Stimulated activated CD4-positive, alpha-beta T cell treated with anti-CD3 and anti-CD28 coated beads, Interleukin-12 subunit alpha, Interleukin-12 subunit beta, amount 100 ng/mL, for 48 hours (primary cell): ENCODE data around the gene ZNF737.
"Not testable (repeated sequence)": the region's sequence is repeated elsewhere in the genome, so short reads cannot be mapped to it uniquely, and the experiment has no call there.

Source experiments
- DNase-seq, 3 donors: peaks; one replicate each; pipeline ENCODE4 v3.0.0-alpha.2; 2020; ENCODE audit warnings: low read depth in 2 of 3, low spot score in 1 of 3

Gene ZNF737

DNA sequence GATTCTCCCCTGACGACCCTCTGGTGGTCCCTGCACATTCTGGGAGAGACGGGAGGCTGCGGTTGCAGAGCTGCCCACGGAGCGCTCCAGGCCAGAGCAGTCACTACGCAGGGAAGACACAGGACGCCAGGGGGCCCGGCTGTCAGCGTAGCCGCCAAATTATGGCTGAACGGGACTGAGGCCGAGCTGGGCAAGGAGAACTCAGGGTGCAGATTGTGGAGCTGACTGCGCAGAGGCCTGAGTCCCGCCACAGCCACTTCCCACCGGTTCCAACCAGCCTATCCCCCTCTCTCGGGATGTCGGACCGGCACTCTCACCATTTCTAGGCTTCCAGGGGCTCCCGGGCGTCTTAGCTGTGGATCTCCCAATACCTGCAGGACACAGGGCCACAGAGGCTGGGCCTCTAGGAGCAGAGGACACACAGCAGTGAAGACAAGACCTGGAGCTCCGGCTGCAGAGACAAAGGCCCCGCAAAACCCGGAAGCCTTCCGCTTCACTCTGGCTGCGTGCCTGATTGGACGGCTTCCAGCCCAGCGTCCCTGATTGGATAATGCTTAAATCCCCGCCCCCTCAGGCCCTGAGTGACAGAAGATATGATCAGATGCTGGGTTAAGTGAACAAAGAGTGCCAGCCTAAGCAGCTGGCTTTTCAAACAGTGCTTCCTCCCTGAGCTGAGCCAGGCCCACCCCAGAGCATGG is at the start of gene ZNF737:
Gene ZNF737, minus strand, starts transcription at position 461 of the 698 bp plus-strand sequence. Its CDS starts 141 bp downstream, at position 320.
- peak; percentile 86 to 91 (median 87) for DNase-seq

DNA sequence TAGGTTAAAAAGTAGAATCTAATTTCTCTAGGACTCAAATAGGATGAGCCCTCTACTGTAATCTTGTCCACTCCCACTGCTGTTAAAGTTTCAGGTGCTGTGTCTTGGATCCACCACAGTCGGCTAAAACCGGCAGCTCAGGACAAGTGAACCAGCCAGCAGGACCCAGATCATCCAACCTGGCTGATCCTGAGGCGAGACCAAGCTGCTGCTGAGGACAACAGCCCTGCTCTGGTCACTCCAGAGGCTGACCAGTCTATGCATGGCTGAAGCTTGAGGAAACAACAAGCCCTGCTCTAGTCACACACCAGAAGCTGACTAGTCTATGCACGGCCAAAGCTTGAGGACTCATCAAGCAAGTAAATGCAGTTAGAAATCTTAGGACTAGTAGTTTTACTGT is 49.4 kb upstream of the ZNF737 start:
- not testable (repeated sequence) for DNase-seq

DNA sequence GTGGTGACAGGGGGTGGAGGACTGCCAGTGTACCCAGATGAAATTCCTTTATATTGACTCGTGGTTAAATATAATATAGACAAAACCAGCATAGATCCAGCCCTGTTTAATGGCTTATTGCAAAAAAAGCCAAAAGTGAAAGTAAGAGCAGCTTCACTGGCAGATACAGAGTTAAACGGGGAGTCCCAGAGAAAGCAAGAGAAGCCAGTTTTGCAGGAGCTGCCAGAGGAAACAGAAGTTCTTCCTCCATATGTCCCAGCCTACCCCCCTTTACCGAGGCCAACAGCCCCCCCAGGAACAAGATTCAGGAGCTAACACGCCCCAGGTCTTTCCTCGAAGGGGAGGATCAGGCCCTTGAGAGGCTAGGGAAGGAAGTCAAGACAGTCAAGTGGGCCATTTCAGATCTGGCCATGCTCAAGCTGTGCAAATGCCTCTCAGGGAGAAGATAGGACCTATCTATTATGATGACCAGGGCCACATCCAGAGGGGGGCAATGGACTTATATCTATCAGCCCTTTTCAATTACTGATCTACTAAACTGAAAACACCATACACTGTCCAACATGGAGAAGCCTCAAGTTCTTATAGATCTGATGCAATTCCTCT is 47.2 kb upstream of the ZNF737 start:
- no peak for DNase-seq

DNA sequence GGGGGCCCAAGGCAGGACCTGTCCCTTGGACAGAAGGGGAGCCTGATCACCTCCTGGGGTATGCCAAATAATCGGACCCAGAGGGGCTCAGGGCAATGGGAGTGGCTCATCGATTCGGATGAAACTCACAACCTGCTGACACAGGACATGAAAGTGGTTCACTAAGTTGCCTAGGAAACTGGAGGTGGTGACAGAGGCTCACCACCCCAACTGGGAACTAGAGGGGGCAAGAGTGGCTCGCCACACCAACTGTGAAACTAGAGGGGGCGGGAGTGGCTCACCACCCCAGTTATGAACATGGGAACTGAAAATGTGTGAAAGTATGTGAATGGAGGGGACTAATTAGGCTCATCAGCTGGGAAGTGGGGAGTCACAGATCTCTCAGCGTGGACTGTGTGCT is 46.3 kb upstream of the ZNF737 start:
- no peak for DNase-seq

DNA sequence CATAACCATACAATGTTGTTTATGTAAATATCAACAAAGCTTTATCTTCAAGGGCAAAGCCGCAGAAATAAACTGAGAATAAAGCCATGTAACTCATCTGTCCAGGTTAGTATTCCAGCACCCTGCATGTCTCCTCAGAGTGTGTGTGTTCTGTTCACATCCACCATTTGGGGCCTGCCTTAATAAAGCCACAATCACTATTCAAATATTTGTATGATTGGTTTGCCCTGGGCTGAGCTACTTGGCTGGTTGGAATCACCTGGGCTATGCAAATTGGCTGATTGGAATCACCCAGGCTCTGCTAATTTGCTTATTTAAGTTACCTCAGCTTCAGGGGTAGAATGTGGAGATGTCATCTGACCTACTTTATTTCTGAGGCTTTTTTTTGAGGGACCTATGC is 42.4 kb upstream of the ZNF737 start:
- no peak for DNase-seq

DNA sequence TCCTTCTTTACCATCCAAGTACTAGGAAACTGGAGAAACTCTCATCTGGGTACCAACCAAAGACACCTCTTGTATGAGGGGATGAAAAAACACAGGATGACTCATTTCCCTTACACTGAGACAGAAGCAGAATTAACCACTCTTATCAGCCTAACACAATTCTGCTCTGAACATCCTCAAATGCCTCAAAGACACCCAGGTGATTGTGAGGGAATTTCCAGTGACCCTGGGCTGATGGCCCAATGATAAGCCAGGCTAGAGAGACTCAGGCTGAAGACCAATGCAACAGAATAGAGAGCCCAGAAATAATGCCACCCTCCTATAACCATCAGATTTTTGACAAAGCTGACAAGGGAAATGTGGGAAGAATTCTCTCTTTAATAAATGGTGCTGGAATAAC is 7.0 kb downstream of the ZNF737 start:
- DNase-seq: no peak

DNA sequence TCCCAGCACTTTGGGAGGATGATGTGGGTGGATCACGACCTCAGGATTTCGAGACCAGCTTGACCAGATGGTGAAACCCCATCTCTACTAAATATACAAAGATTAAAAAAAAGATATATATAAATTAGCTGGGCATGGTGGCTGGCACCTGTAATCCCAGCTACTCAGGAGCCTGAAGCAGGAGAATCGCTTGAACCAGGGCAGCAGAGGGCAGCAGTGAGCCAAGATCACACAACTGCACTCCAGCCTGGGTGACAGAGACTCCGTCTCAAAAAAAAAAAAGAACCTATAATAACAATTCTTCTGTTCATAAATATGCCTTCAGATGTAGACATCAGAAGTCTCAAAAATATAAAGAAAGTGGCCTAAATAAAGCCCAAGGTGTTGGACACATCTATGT is 7.6 kb downstream of the ZNF737 start:
- no peak for DNase-seq

DNA sequence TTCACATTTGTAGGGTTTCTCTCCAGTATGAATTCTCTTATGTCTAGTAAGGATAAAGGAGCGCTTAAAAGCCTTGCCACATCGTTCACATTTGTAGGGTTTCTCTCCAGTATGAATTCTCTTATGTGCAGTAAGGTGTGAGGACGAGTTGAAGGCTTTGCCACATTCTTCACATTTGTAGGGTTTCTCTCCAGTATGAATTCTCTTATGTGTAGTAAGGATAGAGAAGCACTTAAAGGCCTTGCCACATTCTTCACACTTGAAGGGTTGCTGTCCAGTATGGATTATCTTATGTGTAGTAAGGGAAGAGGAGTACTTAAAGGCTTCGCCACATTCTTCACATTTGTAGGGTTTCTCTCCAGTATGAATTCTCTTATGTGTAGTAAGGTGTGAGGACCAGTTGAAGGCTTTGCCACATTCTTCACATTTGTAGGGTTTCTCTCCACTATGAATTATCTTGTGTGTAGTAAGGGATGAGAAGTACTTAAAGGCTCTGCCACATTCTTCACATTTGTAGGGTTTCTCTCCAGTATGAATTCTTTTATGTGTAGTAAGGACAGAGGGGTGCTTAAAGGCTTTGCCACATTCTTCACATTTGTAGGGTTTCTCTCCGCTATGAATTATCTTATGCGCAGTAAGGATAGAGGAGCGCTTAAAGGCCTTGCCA is 20.8 kb downstream of the ZNF737 start:
- not testable (repeated sequence) for DNase-seq

DNA sequence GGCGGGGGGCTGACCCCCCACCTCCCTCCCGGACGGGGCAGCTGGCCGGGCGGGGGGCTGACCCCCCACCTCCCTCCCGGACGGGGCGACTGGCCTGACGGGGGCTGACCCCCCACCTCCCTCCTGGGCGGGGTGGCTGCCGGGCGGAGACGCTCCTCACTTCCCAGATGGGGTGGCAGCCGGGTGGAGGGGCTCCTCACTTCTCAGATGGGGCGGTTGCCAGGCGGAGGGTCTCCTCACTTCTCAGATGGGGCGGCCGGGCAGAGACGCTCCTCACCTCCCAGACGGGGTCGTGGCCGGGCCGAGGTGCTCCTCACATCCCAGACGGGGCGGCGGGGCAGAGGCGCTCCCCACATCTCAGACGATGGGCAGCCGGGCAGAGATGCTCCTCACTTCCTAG is 35.3 kb downstream of the ZNF737 start:
- not testable (repeated sequence) for DNase-seq

DNA sequence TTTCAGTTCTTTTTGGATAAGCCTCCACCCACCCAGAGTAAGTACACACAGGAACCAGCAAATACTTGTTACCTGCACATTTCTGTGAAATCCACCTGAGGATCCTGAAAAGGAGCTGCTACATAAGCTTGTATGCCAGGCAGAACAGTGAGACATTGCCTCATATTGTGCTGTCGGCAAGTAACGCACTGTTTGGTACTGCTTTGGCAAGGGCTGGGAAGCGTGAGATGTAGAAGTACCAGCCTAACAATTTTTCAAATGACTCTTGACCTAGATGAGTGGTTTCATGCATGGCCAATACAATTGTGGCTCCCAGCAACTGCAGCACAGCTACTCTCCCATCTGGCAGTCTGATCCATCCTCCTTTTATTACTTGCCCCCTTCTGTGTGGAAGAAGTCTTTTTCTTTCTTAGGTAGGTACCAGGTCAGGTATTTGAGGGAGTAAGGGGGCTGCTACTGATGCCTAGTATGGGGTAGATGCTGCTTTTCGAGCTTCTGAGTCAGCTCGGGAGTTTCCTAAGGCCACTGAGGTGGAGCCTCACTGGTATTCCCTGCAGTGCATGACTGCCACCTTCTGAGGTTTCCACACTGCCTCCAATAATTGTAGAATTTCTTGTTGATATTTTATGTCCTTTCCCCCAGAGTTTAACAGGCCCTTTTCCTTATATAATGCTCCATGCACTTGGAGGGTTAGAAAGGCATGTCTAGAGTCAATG is 52.2 kb downstream of the ZNF737 start:
- DNase-seq: no peak

DNA sequence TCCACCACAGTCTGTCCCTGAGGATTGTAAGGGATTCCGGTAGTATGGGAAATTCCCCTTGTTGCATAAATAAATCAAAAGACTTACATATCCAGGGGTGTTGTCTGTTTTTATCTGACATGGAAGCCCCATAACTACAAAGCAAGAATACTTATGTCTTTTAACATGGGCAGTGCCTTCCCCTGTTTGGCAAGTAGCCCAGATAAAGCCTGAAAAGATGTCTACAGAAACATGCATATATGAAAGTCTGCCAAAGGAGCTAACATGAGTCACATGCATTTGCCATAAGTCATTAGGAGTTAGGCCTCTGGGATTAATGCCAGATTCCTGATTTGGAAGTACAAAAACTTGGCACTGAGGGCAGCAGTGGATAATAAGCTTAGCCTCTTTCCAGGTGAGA is 62.1 kb downstream of the ZNF737 start:
- no peak for DNase-seq
